Prostate gland (tissue), 2 donors: Measurements from ENCODE around the gene PIPOX. TPM values are rescaled to one million over a fixed set of nuclear protein-coding genes. Genes with fewer than 3 reads are reported as not detected.

Experiments
- DNase-seq: peaks from one replicate; pipeline ENCODE4 v3.0.0-alpha.2; 2019; ENCODE audit warnings: low spot score
- H3K27ac ChIP-seq, 2 donors: fragments of 200-600 bp; sonication (generic); 2 replicates each; pipeline ENCODE4 v1.5.1; 2017 to 2019
- H3K27me3 ChIP-seq: fragments of 200-600 bp; sonication (generic); replicated peaks from 2 replicates; pipeline ENCODE4 v1.5.1; 2019; ENCODE audit not compliant: insufficient read depth
- H3K36me3 ChIP-seq, 2 donors: fragments of 200-600 bp; sonication (generic); 1 replicate in 1 of 2; 2 replicates in 1 of 2; pipeline versions ENCODE4 v1.5.1 to v1.8.1; 2017 to 2019
- H3K4me1 ChIP-seq: fragments of 200-600 bp; sonication (generic); replicated peaks from 2 replicates; pipeline ENCODE4 v1.5.1; 2019
- H3K4me3 ChIP-seq, 2 donors: fragments of 200-600 bp; sonication (generic); 2 replicates each; pipeline ENCODE4 v1.5.1; 2017 to 2019
- H3K9me3 ChIP-seq: fragments of 200-600 bp; sonication (generic); 2 replicates; pipeline ENCODE4 v1.5.1; 2017
- POLR2A ChIP-seq: fragments of 450-650 bp; IDR thresholded peaks from one replicate; pipeline ENCODE4 v1.6.1; 2016; ENCODE audit warnings: antibody characterized with exemption, mild to moderate bottlenecking
- POLR2AphosphoS5 ChIP-seq: sonication (generic); formaldehyde crosslinking; IDR thresholded peaks from one replicate; pipeline ENCODE4 v1.6.1; 2017; ENCODE audit warnings: antibody characterized with exemption
- WGBS: methylation state at CpG from one replicate; pipeline ENCODE4 v1.1.5; 2018; 5-methylcytosine and 5-hydroxymethylcytosine counted together
- intact Hi-C: fragments of 100-400 bp; cut with DNase I; formaldehyde crosslinking; loops from one replicate; pipeline ENCODE4 v1.14.2; 2022
- total RNA-seq, 2 donors: library from RNA; depleted of rRNA; stranded (reverse); fragments of >200 nt; gene quantifications; one replicate each; pipeline ENCODE4 v1.1.0, GENCODE V29; 2016
- TF ChIP-seq, protein P1 (sequence below), 4 experiments: fragments of 200-600 bp in 2 of 4; fragments of 450-650 bp in 2 of 4; sonication (generic) in 2 of 4; IDR thresholded peaks; 1 replicate in 3 of 4; 2 replicates in 1 of 4; pipeline ENCODE4 v1.5.1; 2016 to 2019; ENCODE audit warnings: antibody characterized with exemption in 4 of 4, mild to moderate bottlenecking in 2 of 4, moderate library complexity in 2 of 4

PIPOX gene
- total RNA-seq, 2 donors from 2014 or later: 3.1 to 6.2 TPM

- WGBS: 52% methylated on average over 7 of the region's 7 CpGs
- no peaks in the 10 kb centered on the region for H3K36me3 ChIP-seq
- H3K4me1 ChIP-seq: no peaks in the 10 kb centered on the region
- no peak for TF ChIP-seq POLR2A
- H3K27me3 ChIP-seq: no peaks in the 10 kb centered on the region
- intact Hi-C loops: no loop called here
- no peak for DNase-seq
- H3K4me3 ChIP-seq: no peak overlapping the region
- no peaks in the 10 kb centered on the region for H3K9me3 ChIP-seq
- no peak overlapping the region for H3K27ac ChIP-seq
These were observed 23.1 kb downstream of the PIPOX start for GRCh38 chr17:29066047-29066446.

DNA sequence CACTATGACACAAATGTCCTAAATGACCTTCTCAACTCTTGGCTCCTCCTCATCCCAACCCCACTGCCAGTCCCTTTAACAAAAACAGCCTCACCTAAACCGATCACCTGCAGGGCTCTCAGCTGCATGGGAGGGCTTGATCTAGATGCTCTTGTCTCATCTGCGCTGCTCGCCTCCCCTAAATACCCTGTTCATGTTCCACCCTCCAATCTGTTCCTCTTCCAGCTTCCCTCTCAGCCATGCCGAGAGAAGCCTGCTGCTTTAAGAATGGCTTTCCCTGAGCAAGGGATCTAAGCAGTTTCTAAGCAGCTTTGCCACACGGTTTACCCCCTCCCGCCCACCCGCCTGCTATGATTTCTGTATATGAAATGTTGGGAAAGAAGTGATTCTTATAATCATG, 23.7 kb downstream of the PIPOX start:
- 74% methylated on average over 7 of the region's 7 CpGs for WGBS
- no peak for DNase-seq
- TF ChIP-seq, protein P1, sequence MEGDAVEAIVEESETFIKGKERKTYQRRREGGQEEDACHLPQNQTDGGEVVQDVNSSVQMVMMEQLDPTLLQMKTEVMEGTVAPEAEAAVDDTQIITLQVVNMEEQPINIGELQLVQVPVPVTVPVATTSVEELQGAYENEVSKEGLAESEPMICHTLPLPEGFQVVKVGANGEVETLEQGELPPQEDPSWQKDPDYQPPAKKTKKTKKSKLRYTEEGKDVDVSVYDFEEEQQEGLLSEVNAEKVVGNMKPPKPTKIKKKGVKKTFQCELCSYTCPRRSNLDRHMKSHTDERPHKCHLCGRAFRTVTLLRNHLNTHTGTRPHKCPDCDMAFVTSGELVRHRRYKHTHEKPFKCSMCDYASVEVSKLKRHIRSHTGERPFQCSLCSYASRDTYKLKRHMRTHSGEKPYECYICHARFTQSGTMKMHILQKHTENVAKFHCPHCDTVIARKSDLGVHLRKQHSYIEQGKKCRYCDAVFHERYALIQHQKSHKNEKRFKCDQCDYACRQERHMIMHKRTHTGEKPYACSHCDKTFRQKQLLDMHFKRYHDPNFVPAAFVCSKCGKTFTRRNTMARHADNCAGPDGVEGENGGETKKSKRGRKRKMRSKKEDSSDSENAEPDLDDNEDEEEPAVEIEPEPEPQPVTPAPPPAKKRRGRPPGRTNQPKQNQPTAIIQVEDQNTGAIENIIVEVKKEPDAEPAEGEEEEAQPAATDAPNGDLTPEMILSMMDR (IDR thresholded peaks at IDR 0.05): no peak
- TF ChIP-seq POLR2A: no peak
- no peak for TF ChIP-seq POLR2AphosphoS5
- Histone ChIP-seq H3K4me1 (no peaks in the 10 kb centered on the region), H3K36me3 (no peaks in the 10 kb centered on the region), H3K4me3 (no peak overlapping the region), H3K27me3 (no peaks in the 10 kb centered on the region), H3K9me3 (no peaks in the 10 kb centered on the region), H3K27ac (no peak overlapping the region)
- intact Hi-C loops: no loop called here

GRCh38 chr17:29068818-29069217, 25.9 kb downstream of the PIPOX start:
- intact Hi-C loops: no loop called here
- no peaks in the 10 kb centered on the region for H3K4me1 ChIP-seq
- WGBS: 87% methylated on average over 10 of the region's 10 CpGs
- no peaks in the 10 kb centered on the region for H3K36me3 ChIP-seq
- H3K9me3 ChIP-seq: no peaks in the 10 kb centered on the region
- H3K27ac ChIP-seq: no peak overlapping the region
- no peak for TF ChIP-seq POLR2A
- no peak for TF ChIP-seq POLR2AphosphoS5
- TF ChIP-seq, protein P1 (IDR thresholded peaks at IDR 0.05): no peak
- H3K4me3 ChIP-seq: no peak overlapping the region
- no peak for DNase-seq
- H3K27me3 ChIP-seq: no peaks in the 10 kb centered on the region

DNA sequence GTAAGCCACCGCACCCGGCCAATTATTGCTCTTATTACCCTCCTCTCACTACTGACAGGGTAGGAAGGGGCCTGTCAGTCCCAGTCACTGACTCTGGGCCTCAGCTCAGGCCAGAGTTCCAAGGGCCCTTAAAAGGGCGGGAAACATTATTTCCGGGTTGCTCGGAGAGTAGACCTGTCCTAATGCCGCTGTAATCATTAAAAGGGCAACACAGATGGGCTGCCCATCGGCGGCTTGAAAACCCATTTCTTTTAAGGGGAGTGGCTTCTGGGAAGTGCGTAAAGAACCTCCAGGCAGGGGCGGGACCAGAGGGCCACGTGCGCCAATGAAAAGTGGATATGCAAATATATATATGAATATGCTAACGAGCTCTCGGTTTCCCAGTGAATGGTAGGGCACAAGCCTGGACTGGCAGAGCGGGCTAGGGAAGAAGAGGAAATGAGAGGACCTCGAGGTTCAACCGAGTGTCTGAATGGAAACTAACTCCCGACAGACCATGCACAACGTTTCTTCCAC, 26.6 kb downstream of the PIPOX start:
- Histone ChIP-seq H3K4me3 (no peak overlapping the region), H3K27ac (no peak overlapping the region), H3K4me1 (no peaks in the 10 kb centered on the region), H3K36me3 (no peaks in the 10 kb centered on the region), H3K9me3 (no peaks in the 10 kb centered on the region), H3K27me3 (no peaks in the 10 kb centered on the region)
- intact Hi-C loops: no loop called here
- 50% methylated on average over 19 of the region's 19 CpGs for WGBS
- no peak for DNase-seq
- TF ChIP-seq POLR2A (no peak), POLR2AphosphoS5 (no peak)
- TF ChIP-seq, protein P1 (IDR thresholded peaks at IDR 0.05): no peak

DNA sequence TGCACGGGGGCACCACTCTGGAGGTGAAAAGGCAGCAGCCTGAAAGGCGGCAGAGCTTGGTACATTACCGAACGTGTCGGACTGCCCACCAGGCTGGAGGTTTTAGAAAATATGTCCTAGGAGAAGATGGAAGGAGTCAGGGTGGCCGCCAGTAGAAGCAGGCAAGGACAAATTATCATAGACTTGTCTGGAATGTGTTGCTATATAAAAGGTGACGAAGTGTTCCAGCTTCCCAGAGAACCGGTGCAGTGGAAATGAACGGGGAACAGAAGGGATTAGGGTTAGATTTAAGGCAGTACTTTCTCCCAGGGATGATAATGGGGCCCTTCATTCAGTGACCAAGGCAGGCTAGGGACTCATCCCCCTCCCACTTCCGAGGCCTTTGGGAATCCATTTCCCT, 27.4 kb downstream of the PIPOX start:
- intact Hi-C loops: no loop called here

More for the DNA sequence above, 27.4 kb downstream of the PIPOX start:
- Histone ChIP-seq H3K27me3 (no peaks in the 10 kb centered on the region), H3K4me3 (no peak overlapping the region), H3K9me3 (no peaks in the 10 kb centered on the region), H3K27ac (no peak overlapping the region), H3K4me1 (no peaks in the 10 kb centered on the region), H3K36me3 (no peaks in the 10 kb centered on the region)
- 48% methylated on average over 10 of the region's 10 CpGs for WGBS
- TF ChIP-seq POLR2AphosphoS5 (no peak), POLR2A (no peak)
- TF ChIP-seq, protein P1 (IDR thresholded peaks at IDR 0.05): no peak
- DNase-seq: no peak
